Gastroesophageal sphincter (tissue), 4 donors: ENCODE data around the gene OXGR1. TPM values are rescaled to one million over a fixed set of nuclear protein-coding genes. Genes with fewer than 3 reads are reported as not detected.
A peak's percentile ranks its signal among the peaks of the same experiment; 100 is the strongest.

ENCODE experiments used
- ATAC-seq: fragments of 150-250 bp; one replicate; pipeline ENCODE4 v1.9.1; 2016; ENCODE audit warnings: mild to moderate bottlenecking, moderate library complexity
- H3K27ac ChIP-seq, 4 donors: fragments of 200-600 bp; sonication (generic) in 3 of 4; 1 replicate in 3 of 4; 2 replicates in 1 of 4; pipeline ENCODE4 v1.5.1; 2016 to 2019
- H3K27me3 ChIP-seq: fragments of 200-600 bp; sonication (generic); one replicate; pipeline ENCODE4 v1.5.1; 2019
- H3K36me3 ChIP-seq, 2 donors: fragments of 200-600 bp; sonication (generic); one replicate each; pipeline ENCODE4 v1.5.1; 2019; ENCODE audit warnings: control low read depth in 1 of 2
- H3K4me1 ChIP-seq, 3 donors: fragments of 200-600 bp; sonication (generic); 1 replicate in 2 of 3; 2 replicates in 1 of 3; pipeline ENCODE4 v1.5.1; 2016 to 2019; ENCODE audit warnings: control low read depth in 2 of 3
- H3K4me3 ChIP-seq, 2 donors: fragments of 200-600 bp; sonication (generic); one replicate each; pipeline ENCODE4 v1.5.1; 2019; ENCODE audit warnings: mild to moderate bottlenecking in 1 of 2, moderate library complexity in 1 of 2
- H3K9me3 ChIP-seq, 3 donors: fragments of 200-600 bp; sonication (generic); one replicate each; pipeline ENCODE4 v1.5.1; 2017 to 2019; ENCODE audit warnings: control low read depth in 2 of 3
- CTCF ChIP-seq, 4 experiments: fragments of 200-600 bp in 2 of 4; fragments of 450-650 bp in 2 of 4; sonication (generic) in 1 of 4; IDR thresholded peaks; one replicate each; pipeline ENCODE4 v1.5.1; 2017 to 2019; ENCODE audit warnings: antibody characterized with exemption in 4 of 4, mild to moderate bottlenecking in 2 of 4, moderate library complexity in 2 of 4
- EP300 ChIP-seq: sonication (generic); formaldehyde crosslinking; IDR thresholded peaks from one replicate; pipeline ENCODE4 v1.6.1; 2017; ENCODE audit warnings: antibody characterized with exemption, mild to moderate bottlenecking
- POLR2A ChIP-seq, 2 donors: fragments of 450-650 bp; IDR thresholded peaks; one replicate each; pipeline ENCODE4 v1.6.1; 2017; ENCODE audit warnings: antibody characterized with exemption in 2 of 2, mild to moderate bottlenecking in 2 of 2, moderate library complexity in 1 of 2
- POLR2AphosphoS5 ChIP-seq: sonication (generic); formaldehyde crosslinking; IDR thresholded peaks from one replicate; pipeline ENCODE4 v1.6.1; 2017; ENCODE audit warnings: antibody characterized with exemption
- WGBS, 2 donors: methylation state at CpG; one replicate each; pipeline ENCODE4 v1.1.5; 2018; ENCODE audit warnings: low coverage in 1 of 2; 5-methylcytosine and 5-hydroxymethylcytosine counted together
- total RNA-seq, 4 donors: library from RNA; depleted of rRNA; stranded (reverse); fragments of >200 nt; gene quantifications; one replicate each; pipeline ENCODE4 v1.1.0, GENCODE V29; 2016

The OXGR1 gene
- total RNA-seq, result under 1 TPM in 3 of 4 donors, not detected in 1; 0.40 to 0.77 (median 0.47) TPM

- ATAC-seq, result peak; percentile 51
- H3K9me3 ChIP-seq, result no peaks in the 10 kb centered on the region
- peaks cover 44% of the 10 kb centered on the region for H3K27me3 ChIP-seq
- peak within 1 kb of the TSS in 1 of 4 donors; percentile 29 for H3K27ac ChIP-seq
- WGBS, 2 donors, result 3 to 7% methylated on average over 9 to 13 of the region's 52 CpGs
- no peaks in the 10 kb centered on the region for H3K36me3 ChIP-seq
- peaks cover 0 to 16% (median 9%) of the 10 kb centered on the region in 3 donors for H3K4me1 ChIP-seq
- TF ChIP-seq POLR2A (IDR thresholded peaks at IDR 0.05) (no peak), CTCF (IDR thresholded peaks at IDR 0.05) (no peak), POLR2AphosphoS5 (no peak)
- H3K4me3 ChIP-seq, result peak within 1 kb of the TSS; percentile 1 to 58
These were observed at the start of gene OXGR1 for GRCh38 chr13:96994017-96994857. Gene OXGR1 (minus strand): TSS chr13:96994476. CDS start chr13:96987759, 6,717 bp downstream.

GRCh38 chr13:97043302-97043701 is 49.0 kb upstream of the OXGR1 start:
- WGBS, 2 donors, result 39 to 43% methylated on average over 2 of the region's 2 CpGs
- no peak for ATAC-seq

GRCh38 chr13:97030705-97031452 is 36.6 kb upstream of the OXGR1 start:
- Histone ChIP-seq H3K4me1 (peaks cover 0 to 11% (median 0%) of the 10 kb centered on the region in 3 donors), H3K27me3 (no peaks in the 10 kb centered on the region), H3K27ac (no peak overlapping the region), H3K4me3 (no peak overlapping the region), H3K36me3 (no peaks in the 10 kb centered on the region), H3K9me3 (peaks cover 0 to 4% (median 0%) of the 10 kb centered on the region in 3 donors)
- peak in 1 of 4 experiments; percentile 26 for TF ChIP-seq CTCF (IDR thresholded peaks at IDR 0.05)
- TF ChIP-seq POLR2AphosphoS5, result no peak
- no peak for ATAC-seq
- 64 to 68% methylated on average over 2 of the region's 2 CpGs for WGBS, 2 donors

More at GRCh38 chr13:97043302-97043701, 49.0 kb upstream of the OXGR1 start:
- Histone ChIP-seq H3K27ac (no peak overlapping the region), H3K4me3 (no peak overlapping the region), H3K9me3 (no peaks in the 10 kb centered on the region), H3K4me1 (no peaks in the 10 kb centered on the region), H3K27me3 (no peaks in the 10 kb centered on the region), H3K36me3 (no peaks in the 10 kb centered on the region)
- TF ChIP-seq POLR2AphosphoS5 (no peak), CTCF (IDR thresholded peaks at IDR 0.05) (no peak), POLR2A (IDR thresholded peaks at IDR 0.05) (no peak), EP300 (no peak)

GRCh38 chr13:97028441-97029299 is 34.4 kb upstream of the OXGR1 start:
- ATAC-seq, result peak; percentile 31
- Histone ChIP-seq H3K36me3 (no peaks in the 10 kb centered on the region), H3K4me1 (peaks cover 0 to 11% (median 0%) of the 10 kb centered on the region in 3 donors), H3K27ac (no peak overlapping the region), H3K4me3 (no peak overlapping the region), H3K9me3 (no peaks in the 10 kb centered on the region), H3K27me3 (no peaks in the 10 kb centered on the region)
- TF ChIP-seq CTCF (IDR thresholded peaks at IDR 0.05), result peak; percentile 77 to 85 (median 80)
- no peak for TF ChIP-seq POLR2AphosphoS5
- WGBS, 2 donors, result 1 to 25% methylated on average over 7 to 9 of the region's 12 CpGs
